Measurements from ENCODE around the gene NFATC2. TPM values are rescaled to one million over a fixed set of nuclear protein-coding genes. Genes with fewer than 3 reads are reported as not detected.
"Not testable (repeated sequence)": the region's sequence is repeated elsewhere in the genome, so short reads cannot be mapped to it uniquely, and the experiment has no call there.

The NFATC2 gene
- total RNA-seq, 2 donors from 2014 or later, result 5.8 to 7.3 TPM

GRCh38 chr20:51347831-51348230 is 194.7 kb downstream of the NFATC2 start:
- no peak overlapping the region for H3K4me3 ChIP-seq
- TF ChIP-seq CTCF (IDR thresholded peaks at IDR 0.05), result no peak
- intact Hi-C loops (cut with DNase I), result no loop called here
- no peaks in the 10 kb centered on the region for H3K27me3 ChIP-seq
- no peaks in the 10 kb centered on the region for H3K36me3 ChIP-seq
- no peaks in the 10 kb centered on the region for H3K9me3 ChIP-seq
- no peaks in the 10 kb centered on the region for H3K4me1 ChIP-seq
- H3K9ac ChIP-seq (ENCODE audit: low read depth in 2 of 2, low read length in 2 of 2), result no peak overlapping the region
- no peak overlapping the region for H3K27ac ChIP-seq
- DNase-seq, result no peak

GRCh38 chr20:51346686-51347485 is 195.6 kb downstream of the NFATC2 start:
- H3K27ac ChIP-seq, result no peak overlapping the region
- TF ChIP-seq CTCF (IDR thresholded peaks at IDR 0.05), result no peak
- no peak for DNase-seq

DNA sequence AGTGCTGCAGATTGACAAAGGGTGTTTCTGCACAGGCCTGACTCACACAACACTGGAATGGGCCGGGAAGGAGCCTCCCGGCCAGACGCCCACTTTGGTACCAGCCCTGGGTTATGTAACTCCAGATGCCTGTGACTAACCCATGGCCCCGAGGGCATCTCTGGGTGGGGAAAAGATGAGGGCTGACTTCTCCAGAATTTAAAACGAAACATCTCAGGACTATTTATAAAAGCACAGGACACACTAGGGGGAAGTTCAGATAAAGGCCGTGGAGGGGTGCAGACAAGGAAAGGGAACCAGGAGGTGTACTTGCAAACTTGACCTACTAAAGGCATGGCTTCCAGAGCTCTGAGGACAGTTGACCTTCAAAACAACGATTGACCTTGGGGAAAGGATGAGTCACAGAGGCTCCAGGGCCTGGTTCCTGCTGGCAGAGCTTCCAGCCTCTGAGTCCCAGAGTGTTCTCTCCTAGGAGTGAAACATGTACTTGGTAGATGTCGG is 196.9 kb downstream of the NFATC2 start:
- H3K4me3 ChIP-seq, result no peak overlapping the region
- no peak for DNase-seq
- no peak for TF ChIP-seq CTCF (IDR thresholded peaks at IDR 0.05)
- intact Hi-C loops (cut with DNase I), result no loop called here
- no peak overlapping the region for H3K27ac ChIP-seq
- no peaks in the 10 kb centered on the region for H3K36me3 ChIP-seq
- no peaks in the 10 kb centered on the region for H3K27me3 ChIP-seq
- H3K4me1 ChIP-seq, result no peaks in the 10 kb centered on the region
- H3K9me3 ChIP-seq, result no peaks in the 10 kb centered on the region
- H3K9ac ChIP-seq (ENCODE audit: low read depth in 2 of 2, low read length in 2 of 2), result no peak overlapping the region

More at GRCh38 chr20:51346686-51347485, 195.6 kb downstream of the NFATC2 start:
- no peaks in the 10 kb centered on the region for H3K4me1 ChIP-seq
- no peak overlapping the region for H3K4me3 ChIP-seq
- no peaks in the 10 kb centered on the region for H3K9me3 ChIP-seq
- intact Hi-C loops (cut with DNase I), result no loop called here
- no peak overlapping the region for H3K9ac ChIP-seq (ENCODE audit: low read depth in 2 of 2, low read length in 2 of 2)
- no peaks in the 10 kb centered on the region for H3K27me3 ChIP-seq
- no peaks in the 10 kb centered on the region for H3K36me3 ChIP-seq

- H3K9ac ChIP-seq (ENCODE audit: low read depth in 2 of 2, low read length in 2 of 2); H3K4me3 ChIP-seq; H3K4me1 ChIP-seq; intact Hi-C loops (cut with DNase I); H3K36me3 ChIP-seq; H3K9me3 ChIP-seq; H3K27ac ChIP-seq; DNase-seq; H3K27me3 ChIP-seq: not testable (repeated sequence)
Observed at GRCh38 chr20:51343802-51344201, 198.7 kb downstream of the NFATC2 start.

DNA sequence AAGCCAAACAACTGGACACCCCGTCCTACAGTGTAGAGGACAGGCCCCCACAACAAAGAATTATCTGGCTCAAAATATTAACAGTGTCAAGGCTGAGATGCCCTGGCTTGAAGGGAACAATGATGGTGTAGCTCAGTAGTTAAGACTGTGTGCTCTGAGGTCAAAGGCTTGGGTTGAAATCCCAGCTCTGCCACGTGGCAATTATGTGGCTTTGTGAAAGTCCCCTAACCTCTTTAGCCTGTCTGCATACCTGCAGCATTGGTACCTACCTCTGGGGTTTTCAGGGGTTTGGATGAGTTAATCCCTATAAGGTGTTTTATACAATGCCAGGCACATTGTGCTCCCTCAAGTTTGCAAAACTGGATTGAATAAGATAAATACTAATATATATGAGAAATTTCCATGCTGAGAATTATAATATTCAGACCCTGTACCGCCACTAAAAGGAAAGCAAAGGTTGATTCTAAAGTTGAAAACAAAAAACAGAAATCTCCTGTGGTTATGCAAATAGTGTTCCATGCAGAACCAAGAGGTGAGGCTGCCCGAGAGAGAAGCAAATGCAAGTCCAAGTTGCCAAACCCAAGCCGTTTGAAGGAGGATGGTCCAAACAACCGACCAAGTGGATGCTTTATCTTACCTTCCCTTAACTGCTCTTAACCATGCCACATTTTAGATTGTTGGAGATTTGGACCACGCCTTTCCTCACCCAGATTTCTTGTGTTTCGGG is 199.8 kb downstream of the NFATC2 start:
- no peaks in the 10 kb centered on the region for H3K36me3 ChIP-seq
- no peak for DNase-seq
- H3K27me3 ChIP-seq, result no peaks in the 10 kb centered on the region
- TF ChIP-seq CTCF (IDR thresholded peaks at IDR 0.05), result no peak
- no peaks in the 10 kb centered on the region for H3K4me1 ChIP-seq
- intact Hi-C loops (cut with DNase I), result no loop called here
- no peak overlapping the region for H3K27ac ChIP-seq
- no peaks in the 10 kb centered on the region for H3K9me3 ChIP-seq
- no peak overlapping the region for H3K9ac ChIP-seq (ENCODE audit: low read depth in 2 of 2, low read length in 2 of 2)
- no peak overlapping the region for H3K4me3 ChIP-seq

- H3K9me3 ChIP-seq, result no peaks in the 10 kb centered on the region
- H3K4me1 ChIP-seq, result no peaks in the 10 kb centered on the region
- intact Hi-C loops (cut with DNase I), result no loop called here
- H3K4me3 ChIP-seq, result no peak overlapping the region
- no peak for DNase-seq
- no peaks in the 10 kb centered on the region for H3K27me3 ChIP-seq
- no peak overlapping the region for H3K27ac ChIP-seq
- H3K36me3 ChIP-seq, result no peaks in the 10 kb centered on the region
- no peak for TF ChIP-seq CTCF (IDR thresholded peaks at IDR 0.05)
- H3K9ac ChIP-seq (ENCODE audit: low read depth in 2 of 2, low read length in 2 of 2), result no peak overlapping the region
Observed at GRCh38 chr20:51341581-51341980, 200.9 kb downstream of the NFATC2 start.
